A549 treated with GW870086 at 1 μM for 4 hours (cell line): ENCODE results near the gene FAM217B. TPM values are rescaled to one million over a fixed set of nuclear protein-coding genes. Genes with fewer than 3 reads are reported as not detected.

Source experiments
- total RNA-seq: library from RNA; stranded (reverse); fragments of 200-300 nt; extraction: Qiagen RNA extraction; gene quantifications from 5 replicates; pipeline ENCODE4 v1.2.3, GENCODE V29; 2022; ENCODE audit warnings: low read depth

FAM217B gene, protein sequence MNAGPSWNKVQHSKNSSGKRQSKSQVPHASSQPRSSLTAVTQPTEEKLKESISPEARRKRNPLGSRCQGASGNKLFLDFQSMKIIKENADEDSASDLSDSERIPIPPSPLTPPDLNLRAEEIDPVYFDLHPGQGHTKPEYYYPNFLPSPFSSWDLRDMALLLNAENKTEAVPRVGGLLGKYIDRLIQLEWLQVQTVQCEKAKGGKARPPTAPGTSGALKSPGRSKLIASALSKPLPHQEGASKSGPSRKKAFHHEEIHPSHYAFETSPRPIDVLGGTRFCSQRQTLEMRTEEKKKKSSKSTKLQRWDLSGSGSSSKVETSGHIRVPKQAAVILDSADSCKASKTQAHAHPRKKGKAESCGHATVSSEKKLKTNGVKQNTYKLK
- total RNA-seq: 5.5 to 6.4 TPM (median 6.1 TPM) in 5 replicates

DNA sequence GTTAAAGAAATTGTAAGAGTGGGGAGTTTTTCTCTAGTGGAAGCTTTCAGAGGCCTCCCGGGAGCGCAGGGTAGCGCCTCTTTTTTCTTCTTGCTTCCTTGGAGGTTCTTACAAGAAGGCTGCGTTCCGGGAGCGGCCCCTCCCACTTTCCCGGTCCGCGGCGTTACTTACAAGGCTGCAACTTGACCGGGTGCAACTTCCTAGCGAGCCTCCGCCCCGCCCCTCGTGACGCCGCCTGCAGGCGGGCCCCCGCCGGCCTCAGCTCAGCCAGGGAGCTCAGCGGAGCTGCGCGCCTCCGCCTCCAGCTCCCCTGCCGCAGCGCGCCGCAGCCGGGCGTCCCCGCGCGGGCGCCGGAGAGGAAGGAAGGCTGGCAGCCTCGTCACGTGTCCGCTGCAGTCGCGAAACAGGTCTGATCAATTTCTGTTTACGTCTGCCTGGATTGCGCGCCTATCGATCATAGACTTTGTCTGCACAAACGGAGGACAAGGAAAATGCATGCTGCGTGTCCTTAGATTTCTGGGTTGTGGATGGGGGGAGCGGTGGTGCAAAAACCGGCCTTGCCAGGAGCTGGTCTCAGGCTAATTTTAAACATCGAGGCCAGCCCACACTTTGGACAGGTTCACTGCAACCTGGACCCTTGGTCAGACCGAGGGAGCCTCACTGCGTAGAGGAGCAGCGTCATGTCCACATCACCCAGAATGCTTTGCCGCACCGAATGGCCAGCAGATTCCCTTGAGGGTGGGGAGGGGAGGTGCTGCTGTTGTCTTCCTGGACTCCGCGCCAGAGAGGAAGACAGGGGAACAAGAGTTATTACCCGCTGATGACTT is at the start of gene FAM217B, which contains the start of gene PPP1R3D:
Gene FAM217B (plus strand): TSS at position 261 of the 827 bp plus-strand sequence. CDS start 3,555 bp downstream, outside the sequence.
Gene PPP1R3D (minus strand): TSS at position 177 of the 827 bp plus-strand sequence. CDS start 374 bp downstream, outside the sequence.

GRCh38 chr20:59933296-59933848 is 6.8 kb upstream of the FAM217B start, which contains the start of gene SYCP2:
Gene SYCP2 (minus strand): TSS chr20:59933637. CDS start chr20:59922413, 11,224 bp downstream.

DNA sequence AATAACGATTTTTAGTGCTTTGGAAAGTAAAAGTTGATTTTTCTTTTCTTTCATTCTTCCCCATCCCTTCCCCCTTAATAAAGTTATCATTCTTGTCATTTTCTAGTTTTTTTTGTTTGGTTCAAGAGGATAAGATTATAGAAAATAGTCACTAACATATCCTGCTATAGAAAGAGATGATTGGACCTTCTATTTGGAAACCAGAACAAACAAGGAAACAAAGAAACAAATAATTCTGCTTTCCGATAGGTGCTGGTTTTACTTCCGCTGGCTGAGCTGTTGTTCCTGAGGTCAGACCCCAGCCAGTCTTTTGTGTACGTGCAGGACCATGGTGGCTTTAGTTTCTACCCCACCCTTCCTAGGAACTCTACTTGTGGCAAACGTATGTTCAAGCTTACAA is 17.9 kb downstream of the FAM217B start, which contains the start of gene CDH26:
Gene CDH26 (plus strand): TSS at position 301 of the 400 bp plus-strand sequence. CDS start 304 bp downstream, outside the sequence.

Other genes with a start within 250 kb of the FAM217B start
- gene SYCP2, start 6.8 kb upstream of the FAM217B start, total RNA-seq: 0.27 to 0.53 TPM (median 0.33 TPM) in 5 replicates
- gene PPP1R3D, start 84 bp upstream of the FAM217B start, total RNA-seq: 2.0 to 2.6 TPM (median 2.5 TPM) in 5 replicates
- 0.10 to 0.23 TPM (median 0.15 TPM) in 4 of 5 replicates, not detected in the other for gene CDH26, start 18.0 kb downstream of the FAM217B start, total RNA-seq